ENCODE results near the gene SPATA7.

DNA sequence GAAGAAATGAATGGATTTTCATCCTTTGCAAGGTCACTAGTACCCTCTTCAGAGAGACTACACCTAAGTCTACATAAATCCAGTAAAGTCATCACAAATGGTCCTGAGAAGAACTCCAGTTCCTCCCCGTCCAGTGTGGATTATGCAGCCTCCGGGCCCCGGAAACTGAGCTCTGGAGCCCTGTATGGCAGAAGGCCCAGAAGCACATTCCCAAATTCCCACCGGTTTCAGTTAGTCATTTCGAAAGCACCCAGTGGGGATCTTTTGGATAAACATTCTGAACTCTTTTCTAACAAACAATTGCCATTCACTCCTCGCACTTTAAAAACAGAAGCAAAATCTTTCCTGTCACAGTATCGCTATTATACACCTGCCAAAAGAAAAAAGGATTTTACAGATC is 40.8 kb downstream of the SPATA7 start:
- TF ChIP-seq ZNF70 (CRISPR knock-in tag; IDR thresholded peaks at IDR 0.05): no peak
- TF ChIP-seq ZNF8 (CRISPR knock-in tag; IDR thresholded peaks at IDR 0.05): no peak
- TF ChIP-seq GLIS3 (CRISPR knock-in tag; IDR thresholded peaks at IDR 0.05): no peak
